Ascending aorta (tissue), 2 donors: ENCODE measurements around the gene FAM222A. TPM values are rescaled to one million over a fixed set of nuclear protein-coding genes. Genes with fewer than 3 reads are reported as not detected.

ENCODE experiments used
- DNase-seq, 2 donors: peaks; one replicate each; pipeline ENCODE4 v3.0.0-alpha.2; 2019; ENCODE audit warnings: low spot score in 2 of 2
- H3K27ac ChIP-seq, 2 donors: fragments of 200-600 bp; sonication (generic); one replicate each; pipeline ENCODE4 v1.5.1; 2016 to 2017; ENCODE audit warnings: mild to moderate bottlenecking in 1 of 2
- H3K27me3 ChIP-seq: fragments of 200-600 bp; sonication (generic); one replicate; pipeline ENCODE4 v1.5.1; 2017
- H3K36me3 ChIP-seq, 2 donors: fragments of 200-600 bp; sonication (generic); one replicate each; pipeline ENCODE4 v1.5.1; 2016
- H3K4me1 ChIP-seq, 2 donors: fragments of 200-600 bp; sonication (generic); one replicate each; pipeline ENCODE4 v1.5.1; 2016 to 2017; ENCODE audit warnings: mild to moderate bottlenecking in 1 of 2
- H3K4me3 ChIP-seq, 2 donors: fragments of 200-600 bp; sonication (generic); one replicate each; pipeline ENCODE4 v1.5.1; 2016 to 2017; ENCODE audit warnings: mild to moderate bottlenecking in 1 of 2
- H3K9me3 ChIP-seq, 2 donors: fragments of 200-600 bp; sonication (generic); one replicate each; pipeline ENCODE4 v1.5.1; 2016
- CTCF ChIP-seq, 3 experiments: fragments of 200-600 bp in 2 of 3; fragments of 450-650 bp in 1 of 3; sonication (generic) in 2 of 3; IDR thresholded peaks; one replicate each; pipeline ENCODE4 v1.5.1; 2016 to 2019; ENCODE audit warnings: antibody characterized with exemption in 3 of 3, mild to moderate bottlenecking in 1 of 3, moderate library complexity in 1 of 3
- intact Hi-C: fragments of 100-400 bp; cut with DNase I; formaldehyde crosslinking; loops from one replicate; pipeline ENCODE4 v1.15.1; 2023
- total RNA-seq: library from RNA; depleted of rRNA; stranded (reverse); fragments of >200 nt; gene quantifications from one replicate; pipeline ENCODE4 v1.1.0, GENCODE V29; 2016

The FAM222A gene
- total RNA-seq, 1 donor from 2014 or later = 3.3 TPM

- intact Hi-C loops = no loop called here
- Histone ChIP-seq H3K27me3 (no peaks in the 10 kb centered on the region), H3K9me3 (peaks cover 0 to 11% of the 10 kb centered on the region in 2 donors), H3K36me3 (no peaks in the 10 kb centered on the region), H3K27ac (no peak overlapping the region), H3K4me1 (no peaks in the 10 kb centered on the region), H3K4me3 (no peak overlapping the region)
- DNase-seq = peak in 1 of 2 donors; percentile 53
- TF ChIP-seq CTCF (IDR thresholded peaks at IDR 0.05) = no peak
Measured at GRCh38 chr12:109760031-109760929, 46.7 kb downstream of the FAM222A start.

GRCh38 chr12:109760930-109761921 lies 47.6 kb downstream of the FAM222A start:
- no peak for TF ChIP-seq CTCF (IDR thresholded peaks at IDR 0.05)
- Histone ChIP-seq H3K36me3 (no peaks in the 10 kb centered on the region), H3K4me1 (no peaks in the 10 kb centered on the region), H3K9me3 (peaks cover 0 to 9% of the 10 kb centered on the region in 2 donors), H3K27me3 (no peaks in the 10 kb centered on the region), H3K4me3 (no peak overlapping the region), H3K27ac (no peak overlapping the region)
- DNase-seq = peak in 1 of 2 donors; percentile 45
- intact Hi-C loops = no loop called here

- intact Hi-C loops = no loop called here
- H3K4me1 ChIP-seq = no peaks in the 10 kb centered on the region
Measured at GRCh38 chr12:109762071-109762672, 48.5 kb downstream of the FAM222A start.

GRCh38 chr12:109762673-109763191 lies 49.1 kb downstream of the FAM222A start:
- intact Hi-C loops = no loop called here
- DNase-seq = no peak
- no peaks in the 10 kb centered on the region for H3K4me1 ChIP-seq

More at GRCh38 chr12:109762071-109762672, 48.5 kb downstream of the FAM222A start:
- DNase-seq = peak in 1 of 2 donors; percentile 59
- peaks cover 0 to 4% of the 10 kb centered on the region in 2 donors for H3K9me3 ChIP-seq
- no peak for TF ChIP-seq CTCF (IDR thresholded peaks at IDR 0.05)
- no peaks in the 10 kb centered on the region for H3K36me3 ChIP-seq
- H3K27me3 ChIP-seq = no peaks in the 10 kb centered on the region
- no peak overlapping the region for H3K27ac ChIP-seq
- H3K4me3 ChIP-seq = no peak overlapping the region

More at GRCh38 chr12:109762673-109763191, 49.1 kb downstream of the FAM222A start:
- no peak for TF ChIP-seq CTCF (IDR thresholded peaks at IDR 0.05)
- H3K4me3 ChIP-seq = no peak overlapping the region
- H3K27me3 ChIP-seq = no peaks in the 10 kb centered on the region
- no peaks in the 10 kb centered on the region for H3K36me3 ChIP-seq
- no peak overlapping the region for H3K27ac ChIP-seq
- peaks cover 0 to 4% of the 10 kb centered on the region in 2 donors for H3K9me3 ChIP-seq
